Heart left ventricle (tissue), 11 donors: ENCODE measurements around the gene USP17L24. TPM values are rescaled to one million over a fixed set of nuclear protein-coding genes. Genes with fewer than 3 reads are reported as not detected.

ENCODE experiments used
- polyA plus RNA-seq, 2 donors: library from polyadenylated mRNA; stranded (reverse); fragments of 200-250 nt; gene quantifications; one replicate each; pipeline ENCODE4 v1.2.3, GENCODE V29; 2013
- total RNA-seq, 9 donors: library from RNA; depleted of rRNA in 2 of 9; stranded (reverse); fragments of >200 nt in 2 of 9; fragmentation: NEBNext Ultra II Directional in 3 of 9; extraction: Animal tissue kit (Norgen Biotek cat#: 25700) in 3 of 9; gene quantifications; one replicate each; pipeline versions ENCODE4 v1.1.0 to v1.2.4, GENCODE V29; 2016 to 2023
- donor health status: ischemic (EF 13 %, LVEDD 7.1; RV severe dilation, severe dysfunction).
- donor health status: healthy with polysubstance abuse.
- donor health status: DM: no; HTN: yes; CAD: no.
- donor health status: DM: no; HTN: no; CAD: no.
- donor health status: ischemic (EF 25% LVEDD 5.7; RV mildly dilated, moderate dysfunction).
- donor health status: healthy.
- donor health status: DM: yes; HTN: yes; CAD: no.
- donor health status: PGD.
- donor health status: nonischemic (EF 23%, LVEDD 6.1; RV moderate dilation, normal function).

Gene USP17L24
- total and polyA plus RNA-seq, 11 donors = not detected

Other genes starting within 250 kb of the USP17L24 start
- gene FAM90A26, start 154.8 kb upstream of the USP17L24 start, total RNA-seq = not detected
- not detected for gene FAM90A26, start 154.8 kb upstream of the USP17L24 start, polyA plus RNA-seq
- not detected for gene USP17L10, start 114.5 kb upstream of the USP17L24 start, total RNA-seq
- gene USP17L10, start 114.5 kb upstream of the USP17L24 start, polyA plus RNA-seq = not detected
- gene USP17L11, start 109.8 kb upstream of the USP17L24 start, total RNA-seq = not detected
- not detected for gene USP17L11, start 109.8 kb upstream of the USP17L24 start, polyA plus RNA-seq
- not detected for gene USP17L12, start 105.0 kb upstream of the USP17L24 start, total RNA-seq
- not detected for gene USP17L12, start 105.0 kb upstream of the USP17L24 start, polyA plus RNA-seq
- not detected for gene USP17L13, start 100.3 kb upstream of the USP17L24 start, total RNA-seq
- gene USP17L13, start 100.3 kb upstream of the USP17L24 start, polyA plus RNA-seq = not detected
- gene USP17L15, start 90.8 kb upstream of the USP17L24 start, total RNA-seq = not detected
- not detected for gene USP17L15, start 90.8 kb upstream of the USP17L24 start, polyA plus RNA-seq
- gene USP17L17, start 81.3 kb upstream of the USP17L24 start, total RNA-seq = not detected
- gene USP17L17, start 81.3 kb upstream of the USP17L24 start, polyA plus RNA-seq = not detected
- not detected for gene USP17L18, start 76.5 kb upstream of the USP17L24 start, total RNA-seq
- not detected for gene USP17L18, start 76.5 kb upstream of the USP17L24 start, polyA plus RNA-seq
- not detected for gene USP17L19, start 71.8 kb upstream of the USP17L24 start, total RNA-seq
- not detected for gene USP17L19, start 71.8 kb upstream of the USP17L24 start, polyA plus RNA-seq
- not detected for gene USP17L20, start 67.0 kb upstream of the USP17L24 start, total RNA-seq
- gene USP17L20, start 67.0 kb upstream of the USP17L24 start, polyA plus RNA-seq = not detected
- not detected for gene USP17L21, start 62.3 kb upstream of the USP17L24 start, total RNA-seq
- gene USP17L21, start 62.3 kb upstream of the USP17L24 start, polyA plus RNA-seq = not detected
- gene USP17L22, start 57.5 kb upstream of the USP17L24 start, total RNA-seq = not detected
- gene USP17L22, start 57.5 kb upstream of the USP17L24 start, polyA plus RNA-seq = not detected
- gene USP17L25, start 4.7 kb downstream of the USP17L24 start, total RNA-seq = not detected
- gene USP17L25, start 4.7 kb downstream of the USP17L24 start, polyA plus RNA-seq = not detected
- gene USP17L26, start 9.5 kb downstream of the USP17L24 start, total RNA-seq = not detected
- gene USP17L26, start 9.5 kb downstream of the USP17L24 start, polyA plus RNA-seq = not detected
- not detected for gene USP17L5, start 14.2 kb downstream of the USP17L24 start, total RNA-seq
- not detected for gene USP17L5, start 14.2 kb downstream of the USP17L24 start, polyA plus RNA-seq
- gene USP17L27, start 19.0 kb downstream of the USP17L24 start, total RNA-seq = not detected
- not detected for gene USP17L27, start 19.0 kb downstream of the USP17L24 start, polyA plus RNA-seq
- not detected for gene USP17L28, start 23.7 kb downstream of the USP17L24 start, total RNA-seq
- gene USP17L28, start 23.7 kb downstream of the USP17L24 start, polyA plus RNA-seq = not detected
- not detected for gene USP17L29, start 28.5 kb downstream of the USP17L24 start, total RNA-seq
- gene USP17L29, start 28.5 kb downstream of the USP17L24 start, polyA plus RNA-seq = not detected
- gene USP17L30, start 38.0 kb downstream of the USP17L24 start, total RNA-seq = not detected
- not detected for gene USP17L30, start 38.0 kb downstream of the USP17L24 start, polyA plus RNA-seq
- gene DEFB131A, start 119.2 kb downstream of the USP17L24 start, total RNA-seq = not detected
- gene DEFB131A, start 119.2 kb downstream of the USP17L24 start, polyA plus RNA-seq = not detected